ENCODE data around the gene SEC22A.

GRCh38 chr3:123322866-123323265 lies 121.1 kb downstream of the SEC22A start:
- TF ChIP-seq, protein P1, sequence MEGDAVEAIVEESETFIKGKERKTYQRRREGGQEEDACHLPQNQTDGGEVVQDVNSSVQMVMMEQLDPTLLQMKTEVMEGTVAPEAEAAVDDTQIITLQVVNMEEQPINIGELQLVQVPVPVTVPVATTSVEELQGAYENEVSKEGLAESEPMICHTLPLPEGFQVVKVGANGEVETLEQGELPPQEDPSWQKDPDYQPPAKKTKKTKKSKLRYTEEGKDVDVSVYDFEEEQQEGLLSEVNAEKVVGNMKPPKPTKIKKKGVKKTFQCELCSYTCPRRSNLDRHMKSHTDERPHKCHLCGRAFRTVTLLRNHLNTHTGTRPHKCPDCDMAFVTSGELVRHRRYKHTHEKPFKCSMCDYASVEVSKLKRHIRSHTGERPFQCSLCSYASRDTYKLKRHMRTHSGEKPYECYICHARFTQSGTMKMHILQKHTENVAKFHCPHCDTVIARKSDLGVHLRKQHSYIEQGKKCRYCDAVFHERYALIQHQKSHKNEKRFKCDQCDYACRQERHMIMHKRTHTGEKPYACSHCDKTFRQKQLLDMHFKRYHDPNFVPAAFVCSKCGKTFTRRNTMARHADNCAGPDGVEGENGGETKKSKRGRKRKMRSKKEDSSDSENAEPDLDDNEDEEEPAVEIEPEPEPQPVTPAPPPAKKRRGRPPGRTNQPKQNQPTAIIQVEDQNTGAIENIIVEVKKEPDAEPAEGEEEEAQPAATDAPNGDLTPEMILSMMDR (IDR thresholded peaks at IDR 0.05): no peak
- TF ChIP-seq EZH2 (IDR thresholded peaks at IDR 0.05; ENCODE audit: borderline replicate concordance, insufficient read depth, low read depth, low read length, poor library complexity, severe bottlenecking): no peak

Measured in B cell (primary cell).